Adrenal gland (tissue), 12 donors: ENCODE measurements around the gene MLST8. TPM values are rescaled to one million over a fixed set of nuclear protein-coding genes. Genes with fewer than 3 reads are reported as not detected.

Experiments
- DNase-seq, 7 donors: peaks; one replicate each; pipeline ENCODE4 v3.0.0-alpha.2; 2019 to 2020
- H3K27ac ChIP-seq, 5 donors: fragments of 200-600 bp; sonication (generic) in 4 of 5; 1 replicate in 3 of 5; 2 replicates in 2 of 5; pipeline versions ENCODE4 v1.5.1 to v1.8.0; 2016 to 2020; ENCODE audit warnings: mild to moderate bottlenecking in 1 of 5
- H3K27me3 ChIP-seq: fragments of 200-600 bp; 2 replicates; pipeline ENCODE4 v1.8.0; 2021
- H3K36me3 ChIP-seq, 2 donors: fragments of 200-600 bp; replicated peaks in 1 of 2; 1 replicate in 1 of 2; 2 replicates in 1 of 2; pipeline versions ENCODE4 v1.5.1 to v1.8.0; 2018 to 2022
- H3K4me1 ChIP-seq, 2 donors: fragments of 200-600 bp; replicated peaks in 1 of 2; 1 replicate in 1 of 2; 2 replicates in 1 of 2; pipeline versions ENCODE4 v1.5.1 to v1.8.0; 2018 to 2021
- H3K4me3 ChIP-seq, 4 donors: fragments of 200-600 bp; sonication (generic) in 3 of 4; one replicate each; pipeline ENCODE4 v1.5.1; 2016 to 2018
- H3K9me3 ChIP-seq, 3 donors: fragments of 200-600 bp; sonication (generic) in 1 of 3; replicated peaks in 1 of 3; 1 replicate in 2 of 3; 2 replicates in 1 of 3; pipeline versions ENCODE4 v1.5.1 to v1.8.0; 2016 to 2021
- POLR2A ChIP-seq, 2 donors: fragments of 450-650 bp; IDR thresholded peaks; one replicate each; pipeline ENCODE4 v1.6.1; 2017; ENCODE audit warnings: antibody characterized with exemption in 2 of 2, mild to moderate bottlenecking in 2 of 2, moderate library complexity in 1 of 2
- WGBS, 4 donors: extraction: QIAGEN DNeasy Blood & Tissue Kit in 2 of 4; methylation state at CpG; one replicate each; pipeline versions ENCODE4 v1.1.5 to v1.1.7; 2013 to 2017; 5-methylcytosine and 5-hydroxymethylcytosine counted together
- intact Hi-C, 2 donors: fragments of 100-400 bp; cut with DNase I; formaldehyde crosslinking; loops; one replicate each; pipeline versions ENCODE4 v1.14.1 to v1.15.0; 2022 to 2023
- polyA plus RNA-seq, 3 donors: library from polyadenylated mRNA; stranded (reverse); fragments of 200-250 nt in 2 of 3; fragments of 350-450 nt in 1 of 3; fragmentation: Illumina TruSeq in 1 of 3; extraction: RNeasy Lipid Tissue Mini Kit (QIAGEN cat#74804) in 1 of 3; gene quantifications; one replicate each; pipeline ENCODE4 v1.2.3, GENCODE V29; 2013 to 2014
- total RNA-seq, 9 donors: library from RNA; depleted of rRNA in 4 of 9; stranded (reverse); fragments of >200 nt in 4 of 9; fragments of 120-200 nt in 1 of 9; fragmentation: NEBNext Ultra II Directional in 1 of 9; extraction: Animal tissue kit (Norgen Biotek cat#: 25700) in 1 of 9; gene quantifications; one replicate each; pipeline versions ENCODE4 v1.1.0 to v1.2.4, GENCODE V29; 2013 to 2023
- TF ChIP-seq, protein P1 (sequence below), 6 experiments: fragments of 450-650 bp in 4 of 6; fragments of 200-600 bp in 2 of 6; sonication (generic) in 1 of 6; IDR thresholded peaks; 1 replicate in 5 of 6; 2 replicates in 1 of 6; pipeline versions ENCODE4 v1.5.1 to v1.8.0; 2016 to 2021; ENCODE audit warnings: antibody characterized with exemption in 6 of 6, mild to moderate bottlenecking in 2 of 6, moderate library complexity in 1 of 6
- donor health status: healthy with polysubstance abuse.
- donor health status: Bipolar disorder and iron deficiency.
- donor health status: DM: yes; HTN: yes; CAD: no.
- donor health status: DM: no; HTN: no; CAD: no.
- donor health status: DM: no; HTN: no; CAD: no.
- donor health status: DM: yes; HTN: yes; CAD: no.

MLST8 gene
- total and polyA plus RNA-seq, 12 donors: 21.9 to 116 (median 57.2) TPM

DNA sequence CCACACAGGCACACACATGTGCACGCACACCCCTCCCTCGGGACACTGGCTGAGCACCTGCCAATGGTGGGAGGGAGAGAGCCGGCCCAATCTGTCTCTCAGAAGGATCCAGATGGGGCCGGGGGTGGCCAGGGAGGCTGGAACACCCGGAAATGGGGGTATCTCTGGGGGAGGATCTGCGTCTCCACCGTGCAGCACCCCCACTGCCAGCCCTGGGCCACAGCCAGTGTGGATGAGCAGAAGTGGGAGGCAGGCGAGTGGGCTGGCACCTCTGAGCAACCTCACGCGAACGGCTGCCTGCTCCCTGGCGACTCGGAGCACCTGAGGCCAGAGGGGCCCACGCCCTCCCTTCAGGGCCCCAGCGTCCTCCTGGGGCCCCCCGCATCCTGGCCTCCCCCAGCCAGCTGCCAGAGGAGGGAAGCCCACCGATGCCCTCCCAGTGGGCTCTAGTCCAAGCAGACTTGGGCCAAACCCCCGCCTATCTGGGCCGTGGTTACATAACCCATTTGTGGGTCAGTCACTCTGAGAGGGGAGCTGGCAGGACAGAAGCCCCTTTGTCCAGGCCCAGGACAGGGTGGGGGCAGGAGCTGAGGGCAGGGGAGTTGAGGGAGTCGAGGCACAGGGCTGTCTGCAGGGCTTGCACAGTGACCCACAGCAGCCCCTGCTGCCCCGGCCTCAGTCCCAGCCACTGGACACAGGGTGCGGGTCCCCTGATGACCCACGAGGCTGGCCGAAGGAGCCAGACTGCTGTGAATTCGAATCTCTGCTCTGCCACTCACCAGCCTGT is 14.4 kb upstream of the MLST8 start:
- H3K9me3 ChIP-seq: no peaks in the 10 kb centered on the region
- intact Hi-C loops: no loop called here
- DNase-seq: no peak
- WGBS, 4 donors: 65 to 85% (median 79%) methylated on average over 5 to 25 of the region's 25 CpGs
- peaks cover 13% of the 10 kb centered on the region for H3K27me3 ChIP-seq
- H3K27ac ChIP-seq: no peak overlapping the region
- H3K36me3 ChIP-seq: no peaks in the 10 kb centered on the region
- TF ChIP-seq, protein P1, sequence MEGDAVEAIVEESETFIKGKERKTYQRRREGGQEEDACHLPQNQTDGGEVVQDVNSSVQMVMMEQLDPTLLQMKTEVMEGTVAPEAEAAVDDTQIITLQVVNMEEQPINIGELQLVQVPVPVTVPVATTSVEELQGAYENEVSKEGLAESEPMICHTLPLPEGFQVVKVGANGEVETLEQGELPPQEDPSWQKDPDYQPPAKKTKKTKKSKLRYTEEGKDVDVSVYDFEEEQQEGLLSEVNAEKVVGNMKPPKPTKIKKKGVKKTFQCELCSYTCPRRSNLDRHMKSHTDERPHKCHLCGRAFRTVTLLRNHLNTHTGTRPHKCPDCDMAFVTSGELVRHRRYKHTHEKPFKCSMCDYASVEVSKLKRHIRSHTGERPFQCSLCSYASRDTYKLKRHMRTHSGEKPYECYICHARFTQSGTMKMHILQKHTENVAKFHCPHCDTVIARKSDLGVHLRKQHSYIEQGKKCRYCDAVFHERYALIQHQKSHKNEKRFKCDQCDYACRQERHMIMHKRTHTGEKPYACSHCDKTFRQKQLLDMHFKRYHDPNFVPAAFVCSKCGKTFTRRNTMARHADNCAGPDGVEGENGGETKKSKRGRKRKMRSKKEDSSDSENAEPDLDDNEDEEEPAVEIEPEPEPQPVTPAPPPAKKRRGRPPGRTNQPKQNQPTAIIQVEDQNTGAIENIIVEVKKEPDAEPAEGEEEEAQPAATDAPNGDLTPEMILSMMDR (IDR thresholded peaks at IDR 0.05): no peak
- no peak for TF ChIP-seq POLR2A (IDR thresholded peaks at IDR 0.05)
- H3K4me1 ChIP-seq: peaks cover 0 to 6% of the 10 kb centered on the region in 2 donors
- H3K4me3 ChIP-seq: no peak overlapping the region

DNA sequence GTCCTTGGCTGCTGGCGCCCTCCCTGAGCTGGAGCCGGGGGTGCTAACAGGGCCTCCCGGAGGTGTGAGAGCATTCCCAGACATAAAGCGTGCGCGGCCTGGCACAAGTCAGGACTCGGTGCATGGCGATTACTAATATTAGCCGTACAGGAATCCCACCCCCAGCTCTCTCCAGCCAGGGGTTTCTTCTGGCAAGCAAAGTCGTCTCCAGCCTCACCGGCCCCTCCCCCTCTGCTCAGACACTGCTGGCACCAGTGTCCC is 13.9 kb upstream of the MLST8 start:
- 87 to 91% (median 88%) methylated on average over 10 to 11 of the region's 11 CpGs for WGBS, 4 donors
- Histone ChIP-seq H3K9me3 (no peaks in the 10 kb centered on the region), H3K27ac (no peak overlapping the region), H3K36me3 (no peaks in the 10 kb centered on the region), H3K4me3 (no peak overlapping the region), H3K27me3 (peaks cover 14% of the 10 kb centered on the region), H3K4me1 (peaks cover 0 to 8% of the 10 kb centered on the region in 2 donors)
- TF ChIP-seq, protein P1 (IDR thresholded peaks at IDR 0.05): no peak
- no peak for TF ChIP-seq POLR2A (IDR thresholded peaks at IDR 0.05)
- intact Hi-C loops: no loop called here
- no peak for DNase-seq

- 17 to 30% (median 24%) methylated on average over 8 to 16 of the region's 16 CpGs for WGBS, 4 donors
- no peaks in the 10 kb centered on the region for H3K9me3 ChIP-seq
- no peak overlapping the region for H3K27ac ChIP-seq
- TF ChIP-seq POLR2A (IDR thresholded peaks at IDR 0.05): no peak
- TF ChIP-seq, protein P1 (IDR thresholded peaks at IDR 0.05): no peak
- peaks cover 14% of the 10 kb centered on the region for H3K27me3 ChIP-seq
- intact Hi-C loops: no loop called here
- H3K36me3 ChIP-seq: no peaks in the 10 kb centered on the region
- peaks cover 0 to 8% of the 10 kb centered on the region in 2 donors for H3K4me1 ChIP-seq
- peak in 5 of 7 donors; percentile 49 to 75 (median 51) for DNase-seq
- H3K4me3 ChIP-seq: no peak overlapping the region
Measured at GRCh38 chr16:2194166-2194834, 11.0 kb upstream of the MLST8 start.

DNA sequence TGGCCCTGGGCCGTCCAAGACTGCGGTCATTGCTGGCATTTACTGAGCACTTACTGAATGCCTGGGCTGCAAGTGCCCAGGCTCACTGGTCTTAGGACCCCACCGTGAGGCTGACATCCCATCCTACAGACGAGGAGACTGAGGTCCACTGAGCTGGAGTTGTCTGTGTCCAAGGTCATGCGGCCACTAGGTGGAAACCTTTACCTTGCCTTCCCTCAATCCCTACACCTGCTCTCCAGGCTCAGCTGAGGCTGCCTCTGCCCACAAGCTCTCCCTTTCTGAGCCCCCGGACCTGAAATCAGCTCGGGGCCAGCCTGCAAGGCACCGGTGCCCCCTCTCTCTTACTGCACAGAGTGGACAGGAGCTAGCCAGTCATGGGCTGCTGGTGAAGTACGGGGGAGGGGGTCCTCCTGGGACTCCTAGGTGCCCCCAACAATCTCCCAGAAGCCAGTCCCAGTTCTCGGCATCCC is 10.4 kb upstream of the MLST8 start:
- DNase-seq: no peak
- Histone ChIP-seq H3K4me3 (no peak overlapping the region), H3K36me3 (no peaks in the 10 kb centered on the region), H3K27ac (no peak overlapping the region), H3K27me3 (peaks cover 14% of the 10 kb centered on the region), H3K9me3 (no peaks in the 10 kb centered on the region), H3K4me1 (peaks cover 0 to 8% of the 10 kb centered on the region in 2 donors)
- TF ChIP-seq, protein P1 (IDR thresholded peaks at IDR 0.05): peak in 4 of 6 experiments; percentile 9 to 42 (median 24)
- no peak for TF ChIP-seq POLR2A (IDR thresholded peaks at IDR 0.05)
- intact Hi-C loops: no loop called here
- 27 to 38% (median 36%) methylated on average over 7 to 10 of the region's 10 CpGs for WGBS, 4 donors
